Endometrial microvascular endothelial cells (primary cell): ENCODE results near the gene POMT1. TPM values are rescaled to one million over a fixed set of nuclear protein-coding genes. Genes with fewer than 3 reads are reported as not detected.
"Not testable (repeated sequence)": the region's sequence is repeated elsewhere in the genome, so short reads cannot be mapped to it uniquely, and the experiment has no call there.

Experiments
- in situ Hi-C: cut with HindIII; loops from 2 replicates; pipeline ENCODE4 v1.10.0; 2017; ENCODE audit warnings: low sequenced_read_pairs, low pct_unique_long_range_greater_than_20kb; ENCODE audit errors: inconsistent ontology term
- total RNA-seq: library from RNA; depleted of rRNA; stranded (reverse); fragments of >200 nt; gene quantifications from one replicate; pipeline ENCODE4 v1.2.3, GENCODE V29; 2015; ENCODE audit errors: inconsistent ontology term

Gene POMT1
- total RNA-seq, 1 donor from 2014 or later, result 38.4 TPM

DNA sequence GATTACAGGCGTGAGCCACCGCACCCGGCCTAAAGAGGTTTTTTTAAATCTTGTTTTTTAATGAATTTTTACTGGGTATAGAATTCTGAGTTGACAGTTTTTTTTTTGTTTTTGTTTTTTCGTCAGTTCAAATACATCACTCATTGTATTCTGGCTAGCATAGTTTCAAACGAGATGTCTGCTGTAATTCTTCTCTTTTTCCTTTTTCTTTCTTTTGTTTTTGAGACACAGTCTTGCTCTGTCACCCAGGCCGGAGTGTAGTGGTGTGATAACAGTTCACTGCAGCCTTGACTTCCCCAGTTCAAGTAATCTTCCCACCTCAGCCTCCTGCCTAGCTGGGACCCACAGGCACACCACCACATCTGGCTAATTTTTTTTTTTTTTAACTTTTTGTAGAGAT lies 40.4 kb downstream of the POMT1 start:
- in situ Hi-C loops, result no loop called here

DNA sequence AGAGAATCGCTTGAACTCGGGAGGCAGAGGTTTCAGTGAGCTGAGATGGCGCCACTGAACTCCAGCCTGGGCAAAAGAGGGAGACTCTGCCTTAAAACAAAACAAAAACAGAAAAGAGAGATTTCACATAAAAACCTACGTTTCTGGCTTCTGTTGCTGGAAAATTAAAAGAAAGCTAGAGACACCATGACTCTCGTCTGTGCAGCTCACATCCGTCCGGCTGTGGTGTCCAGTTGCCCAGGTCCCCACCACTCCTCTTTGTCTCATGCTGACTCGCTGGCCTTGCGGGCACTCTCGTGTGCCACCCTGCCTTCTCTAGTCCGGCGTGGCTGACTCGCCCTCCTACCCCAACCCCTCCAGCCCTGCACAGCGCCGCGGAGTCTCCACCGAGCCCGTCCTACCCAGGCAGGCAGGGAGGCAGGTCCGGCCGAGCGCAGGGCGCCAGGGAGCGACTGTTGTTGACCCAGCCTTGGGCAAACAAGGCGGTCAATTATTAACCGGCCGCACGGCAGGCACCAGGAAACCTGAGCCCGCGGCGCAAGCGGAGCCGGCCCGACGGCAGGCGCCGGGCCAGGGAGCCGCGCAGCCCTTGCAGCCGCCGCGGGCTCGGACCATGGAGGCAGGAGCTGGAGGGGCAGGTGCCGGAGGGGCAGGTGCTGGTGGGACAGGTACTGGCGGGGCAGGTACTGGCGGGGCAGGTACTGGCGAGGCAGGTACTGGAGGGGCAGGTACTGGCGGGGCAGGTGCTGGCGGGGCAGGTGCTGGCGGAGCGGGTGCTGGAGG lies 42.5 kb downstream of the POMT1 start, which contains the start of gene PRRT1B:
Gene PRRT1B (plus strand): TSS at position 521 of the 783 bp plus-strand sequence. CDS start 93 bp downstream, at position 614.
- in situ Hi-C loops, result no loop called here

DNA sequence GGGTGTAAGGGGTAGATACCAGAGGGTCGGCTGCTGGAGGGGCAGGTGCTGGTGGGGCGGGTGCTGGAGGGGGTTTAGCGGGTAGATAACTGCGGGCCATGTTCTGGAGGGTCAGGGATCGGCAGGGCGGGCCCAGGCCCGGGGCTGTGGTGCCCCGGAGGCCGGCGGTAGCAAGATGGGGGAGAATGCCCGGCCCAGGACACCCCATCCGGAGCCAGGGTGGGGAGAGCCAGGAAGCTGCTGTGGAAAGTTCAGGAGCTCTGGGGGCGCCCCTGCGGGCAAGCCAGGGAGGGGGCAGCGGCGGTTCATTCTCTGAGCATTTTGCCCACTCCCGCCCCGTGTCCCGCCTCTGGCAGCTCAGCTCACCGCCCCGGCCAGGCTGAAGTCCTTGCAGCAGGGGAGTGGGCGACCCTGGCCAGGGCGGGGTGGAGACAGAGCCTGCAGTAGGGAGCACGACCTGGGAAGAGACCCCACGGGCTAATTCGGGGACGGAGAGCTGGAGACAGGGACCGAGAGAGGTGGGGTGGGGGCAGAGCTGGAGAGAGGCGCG lies 43.1 kb downstream of the POMT1 start:
- in situ Hi-C loops, result no loop called here

DNA sequence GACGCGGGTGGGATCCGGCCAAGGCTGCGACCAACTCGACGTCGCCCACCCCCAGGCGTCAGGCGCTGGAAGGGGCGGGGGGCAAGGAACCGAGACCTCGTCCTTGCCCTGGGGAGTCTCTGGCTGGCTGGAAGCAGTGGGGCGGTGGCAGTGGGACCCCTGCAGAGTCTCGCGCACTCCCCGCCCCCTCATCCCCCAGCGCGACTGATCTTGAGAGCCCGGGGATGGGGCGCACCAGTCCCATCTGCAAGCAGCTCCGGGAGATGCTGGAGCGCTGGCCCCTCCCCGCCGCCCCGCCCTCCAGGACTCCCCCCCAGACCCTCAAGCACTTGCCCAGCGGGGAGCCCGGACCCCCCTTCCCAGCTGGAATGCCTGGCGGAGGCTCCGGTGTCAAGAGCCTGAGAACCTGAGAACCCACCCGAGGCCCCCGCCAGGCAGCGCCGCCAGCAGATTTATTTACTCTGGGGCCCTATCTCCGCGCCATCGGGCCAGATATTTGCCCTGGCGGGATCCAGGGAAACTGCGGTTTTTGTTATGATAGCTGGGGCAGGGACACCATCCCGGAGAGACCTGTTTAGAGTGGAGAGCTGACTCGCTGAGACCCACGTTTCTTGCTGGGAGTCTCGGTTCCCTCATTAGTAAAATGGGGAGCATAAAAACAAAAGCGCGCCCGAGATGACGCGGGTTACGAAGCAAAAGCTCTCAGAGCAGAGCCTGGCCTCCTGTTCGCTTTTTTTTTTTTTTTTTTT lies 43.8 kb downstream of the POMT1 start:
- in situ Hi-C loops, result no loop called here

DNA sequence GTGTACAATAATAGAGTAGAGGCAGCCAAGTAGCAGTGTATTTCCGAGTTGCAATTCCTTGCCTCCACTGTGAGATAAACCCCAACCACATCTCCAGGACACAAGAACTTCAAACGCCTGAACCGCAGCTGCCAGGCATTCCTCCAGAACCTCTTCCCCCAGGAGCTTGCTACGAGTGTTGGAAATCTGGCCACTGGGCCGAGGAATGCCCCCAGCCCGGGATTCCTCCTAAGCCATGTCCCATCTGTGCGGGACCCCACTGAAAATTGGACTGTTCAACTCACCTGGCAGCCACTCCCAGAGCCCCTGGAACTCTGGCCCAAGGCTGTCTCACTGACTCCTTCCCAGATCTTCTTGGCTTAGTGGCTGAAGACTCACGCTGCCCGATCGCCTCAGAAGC lies 46.5 kb downstream of the POMT1 start:
- in situ Hi-C loops, result not testable (repeated sequence)

DNA sequence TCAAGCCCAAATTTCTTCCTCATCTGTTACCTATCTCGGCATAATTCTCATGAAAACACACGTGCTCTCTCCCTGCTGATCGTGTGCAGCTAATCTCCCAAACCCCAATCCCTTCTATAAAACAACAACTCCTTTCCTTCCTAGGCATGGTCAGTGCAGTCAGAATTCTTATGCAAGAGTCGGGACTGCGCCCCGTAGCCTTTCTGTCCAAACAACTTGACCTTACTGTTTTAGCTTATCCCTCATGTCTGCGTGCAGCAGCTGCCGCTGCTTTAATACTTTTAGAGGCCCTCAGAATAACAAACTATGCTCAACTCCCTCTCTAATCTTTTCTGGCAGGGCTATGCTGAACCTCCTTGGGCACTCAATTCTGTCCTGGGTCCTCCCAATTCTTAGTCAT lies 47.7 kb downstream of the POMT1 start:
- in situ Hi-C loops, result not testable (repeated sequence)

DNA sequence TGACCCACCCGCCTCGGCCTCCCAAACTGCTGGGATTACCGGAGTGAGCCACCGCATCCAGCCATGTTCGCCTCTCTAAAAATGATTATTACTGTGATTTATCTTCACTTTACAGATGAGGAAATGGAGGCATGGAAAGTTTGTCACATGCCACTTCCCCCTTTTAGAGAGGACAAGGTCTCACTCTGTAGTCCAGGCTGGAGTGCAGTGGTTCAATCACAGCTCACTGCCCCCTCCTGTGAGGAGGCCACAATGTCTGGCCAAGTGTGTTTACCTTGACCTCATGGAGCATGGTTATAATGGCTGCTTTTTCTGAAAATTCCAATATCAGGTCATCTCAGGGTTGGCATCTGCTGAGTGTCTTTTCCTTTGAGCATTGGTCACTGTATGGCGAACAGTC lies 49.3 kb downstream of the POMT1 start:
- in situ Hi-C loops, result no loop called here

DNA sequence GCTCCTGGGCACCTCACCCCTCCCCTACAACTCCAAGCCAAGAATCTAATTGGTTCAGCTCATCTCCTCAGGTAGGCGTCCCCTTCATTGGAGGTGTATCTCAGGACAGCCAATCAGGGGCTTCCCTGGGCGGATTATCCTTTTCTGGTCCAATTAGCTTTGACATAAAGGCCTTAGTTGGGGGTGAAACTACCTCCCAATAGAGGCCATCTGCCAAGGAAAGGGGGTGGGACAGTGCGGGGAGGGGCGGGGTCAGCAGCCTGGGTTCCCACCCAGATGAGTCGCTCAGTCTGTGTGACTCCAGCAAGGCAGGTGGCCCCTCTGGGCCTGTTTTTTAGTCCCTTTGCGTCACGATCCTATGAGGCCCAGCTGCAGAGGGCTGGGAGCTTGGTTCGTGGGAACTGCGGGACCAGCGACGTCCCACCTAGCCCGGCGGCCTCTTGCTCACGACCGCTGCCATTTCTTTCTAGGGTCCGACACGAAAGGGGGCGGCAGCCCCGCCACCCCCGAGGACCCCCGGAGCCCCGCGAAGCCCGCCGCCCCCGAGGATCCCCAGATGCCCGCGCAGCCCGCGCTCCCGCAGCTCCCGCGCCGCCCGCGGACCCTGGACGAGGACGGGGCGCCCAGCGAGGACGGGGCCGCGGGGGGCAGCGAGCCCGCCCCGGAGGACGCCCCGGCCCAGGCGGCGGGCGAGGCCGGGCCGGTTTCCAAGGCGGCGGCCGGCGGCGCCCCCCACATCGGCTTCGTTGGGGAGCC lies 51.5 kb downstream of the POMT1 start:
- in situ Hi-C loops, result no loop called here

DNA sequence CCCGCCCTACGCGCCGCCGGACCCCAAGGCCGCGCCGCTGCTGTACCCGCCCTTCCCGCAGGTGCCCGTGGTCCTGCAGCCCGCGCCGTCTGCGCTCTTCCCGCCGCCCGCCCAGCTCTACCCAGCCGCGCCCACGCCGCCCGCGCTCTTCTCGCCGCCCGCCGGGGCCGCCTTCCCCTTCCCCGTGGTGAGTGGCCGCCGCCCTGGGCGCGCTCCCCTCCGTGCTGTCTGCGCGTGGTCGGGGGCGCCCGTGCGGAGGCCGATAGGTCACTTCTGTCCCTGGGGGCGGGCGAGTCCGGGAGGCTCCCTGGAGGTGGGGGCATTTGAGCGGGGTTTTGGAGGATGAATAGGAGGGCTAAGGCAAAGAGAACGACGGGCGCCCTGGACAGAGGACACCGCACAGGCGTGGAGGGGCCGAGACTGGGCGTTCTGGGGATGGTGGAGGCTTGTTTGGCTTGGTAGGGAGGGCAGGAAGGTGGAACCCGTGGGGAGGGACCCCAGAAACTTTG lies 52.2 kb downstream of the POMT1 start:
- in situ Hi-C loops, result no loop called here

DNA sequence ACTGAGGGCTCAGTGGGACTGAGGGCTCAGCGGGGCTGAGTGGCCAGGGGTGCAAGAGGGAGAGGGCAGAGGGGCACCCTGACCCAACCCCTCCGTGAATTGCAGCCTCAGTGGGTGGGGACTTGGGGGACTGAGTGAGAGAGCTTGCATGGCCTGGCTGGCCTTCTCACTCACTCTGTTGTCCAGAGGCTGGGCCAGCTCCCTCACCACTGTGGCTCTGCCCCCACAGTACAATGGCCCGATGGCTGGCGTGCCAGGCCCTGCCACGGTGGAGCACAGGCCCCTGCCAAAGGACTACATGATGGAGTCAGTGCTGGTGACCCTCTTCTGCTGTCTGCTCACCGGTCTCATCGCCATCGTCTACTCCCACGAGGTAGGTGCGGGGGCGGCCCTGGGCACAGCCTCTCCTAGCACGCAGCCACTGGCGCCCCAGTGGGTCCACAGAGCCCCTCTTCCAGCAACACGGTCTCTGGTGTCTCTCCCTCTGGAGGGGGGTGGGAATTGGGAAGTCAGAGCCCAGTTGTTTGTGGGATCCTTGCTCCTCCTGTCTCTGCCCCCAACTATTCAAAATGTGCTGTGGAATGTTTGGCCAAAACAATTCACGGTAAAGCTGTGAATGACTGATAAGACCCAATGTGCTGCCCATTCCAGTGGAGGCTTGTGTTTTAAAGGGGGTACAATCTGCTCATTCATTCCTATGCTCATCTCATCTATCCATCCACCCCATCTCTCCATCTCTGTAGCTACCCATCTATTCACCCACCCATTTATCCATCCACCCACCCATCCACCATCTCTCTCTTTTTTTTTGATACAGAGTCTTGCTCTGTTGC lies 53.3 kb downstream of the POMT1 start:
- in situ Hi-C loops, result no loop called here

DNA sequence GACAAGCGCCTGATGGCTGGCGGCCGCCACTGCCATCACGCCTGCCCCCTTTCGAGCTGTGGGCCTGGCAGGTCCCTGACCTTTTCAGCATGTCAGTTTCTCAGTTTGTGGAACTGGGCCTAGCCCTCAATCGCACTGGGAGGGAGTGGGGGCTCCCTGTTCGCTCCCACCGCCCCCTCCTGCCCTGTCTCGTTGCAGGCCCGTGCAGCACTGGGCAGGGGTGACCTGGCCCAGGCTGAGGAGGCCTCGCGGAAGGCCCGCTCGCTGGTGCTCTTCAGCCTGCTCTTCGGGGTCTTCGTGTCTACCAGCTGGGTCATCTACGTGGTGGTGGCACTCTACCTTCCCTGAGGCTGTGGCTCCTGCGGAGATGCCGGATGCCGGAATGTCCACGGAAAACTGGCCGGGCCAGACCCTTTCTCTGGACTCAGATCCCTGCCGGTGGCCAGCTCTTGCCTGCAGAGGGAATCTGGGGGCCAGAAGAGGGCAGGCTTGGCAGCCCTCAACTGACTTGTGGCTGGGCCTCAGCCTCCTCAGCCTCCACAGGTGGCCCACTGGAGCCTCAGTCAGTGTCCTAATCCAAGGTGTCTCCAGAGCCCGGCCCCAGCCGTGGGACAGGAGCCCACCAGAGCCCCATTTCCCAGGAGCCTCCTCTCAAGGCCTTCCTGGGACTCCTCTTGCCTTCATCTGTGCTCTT lies 55.3 kb downstream of the POMT1 start:
- in situ Hi-C loops, result no loop called here

DNA sequence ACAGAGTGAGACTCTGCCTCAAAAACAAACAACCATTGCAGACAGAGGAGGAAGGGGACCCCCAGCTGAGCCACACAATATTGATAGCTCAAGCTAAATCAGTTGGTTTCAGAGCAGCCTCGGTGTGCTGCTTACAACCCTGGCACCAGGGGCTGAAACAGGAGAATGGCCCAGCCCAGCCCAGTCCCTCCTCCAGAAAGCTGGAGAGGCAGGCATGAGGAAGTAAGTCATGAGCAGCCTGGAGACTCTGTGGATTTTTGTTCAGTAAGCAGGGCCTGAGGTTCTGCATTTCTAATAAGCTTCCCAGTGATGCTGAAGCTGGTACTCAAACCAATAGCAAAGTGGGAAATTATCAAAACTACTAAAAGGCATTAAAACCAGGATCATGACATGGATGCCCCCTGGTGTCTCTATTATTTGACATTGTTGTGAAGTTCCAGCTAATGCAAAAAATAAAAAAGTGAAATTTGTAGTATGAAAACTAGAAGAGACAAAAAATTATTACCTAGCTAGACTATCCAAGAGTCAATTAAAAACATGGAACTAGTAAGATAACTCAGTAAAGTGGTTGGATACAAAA lies 56.8 kb downstream of the POMT1 start:
- in situ Hi-C loops, result no loop called here

DNA sequence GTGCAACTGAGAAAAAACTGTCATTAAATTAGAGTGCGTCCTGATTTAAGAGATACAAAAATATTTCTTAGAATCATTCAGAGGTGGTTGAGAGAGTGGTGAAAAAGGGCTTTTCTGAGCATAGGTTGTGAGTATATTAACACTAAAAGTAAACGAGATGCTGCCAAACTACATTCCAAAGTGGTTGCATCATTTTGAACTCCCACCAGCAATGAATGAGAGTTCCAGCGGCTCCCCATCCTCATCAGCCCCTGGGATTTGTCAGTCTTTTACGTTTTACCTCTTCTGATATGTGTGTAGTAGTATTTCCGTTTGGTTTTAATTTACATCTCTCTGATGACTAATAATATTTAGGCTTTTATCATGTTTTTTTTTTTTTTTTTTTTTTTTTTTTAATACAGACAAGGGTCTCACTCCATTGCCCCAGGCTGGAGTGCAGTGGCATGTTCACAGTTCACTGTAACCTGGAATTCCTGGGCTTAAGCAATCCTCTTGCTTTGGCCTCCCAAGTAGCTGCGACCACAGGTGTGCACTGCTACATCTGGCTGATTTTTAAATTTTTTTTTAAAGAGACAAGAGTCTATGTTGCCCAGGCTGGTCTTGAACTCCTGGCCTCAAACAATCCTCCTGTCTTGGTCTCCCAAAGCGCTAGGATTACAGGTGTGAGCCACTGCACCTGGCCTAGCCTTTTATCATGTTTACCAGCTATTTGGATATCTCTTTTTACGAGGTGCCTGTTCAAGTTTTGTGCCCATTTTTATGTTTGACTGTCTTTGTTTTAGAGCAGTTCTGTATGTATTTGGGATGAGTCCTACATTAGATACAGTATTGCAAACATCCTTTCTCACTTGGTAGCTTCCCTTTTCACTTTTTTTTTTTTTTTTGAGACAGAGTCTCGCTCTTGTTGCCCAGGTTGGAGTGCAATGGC lies 59.6 kb downstream of the POMT1 start:
- in situ Hi-C loops, result no loop called here

DNA sequence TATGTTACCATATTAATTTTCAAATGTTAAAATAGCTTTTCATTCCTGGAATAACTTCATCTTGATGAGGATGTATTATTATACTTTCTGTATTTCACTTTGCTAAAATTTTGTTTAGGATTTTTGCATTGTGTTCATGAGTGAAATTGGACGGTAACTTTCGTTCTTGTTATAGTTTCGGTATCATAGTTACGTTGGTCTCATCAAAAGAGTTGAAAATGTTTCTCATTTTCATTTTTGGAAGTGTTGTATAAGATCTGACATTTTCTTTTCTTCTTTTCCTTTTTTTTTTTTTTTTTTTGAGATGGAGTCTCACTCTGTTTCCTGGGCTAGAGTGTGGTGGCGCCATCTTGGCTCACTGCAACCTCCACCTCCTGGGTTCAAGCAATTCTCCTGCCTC lies 62.7 kb downstream of the POMT1 start:
- in situ Hi-C loops, result no loop called here

DNA sequence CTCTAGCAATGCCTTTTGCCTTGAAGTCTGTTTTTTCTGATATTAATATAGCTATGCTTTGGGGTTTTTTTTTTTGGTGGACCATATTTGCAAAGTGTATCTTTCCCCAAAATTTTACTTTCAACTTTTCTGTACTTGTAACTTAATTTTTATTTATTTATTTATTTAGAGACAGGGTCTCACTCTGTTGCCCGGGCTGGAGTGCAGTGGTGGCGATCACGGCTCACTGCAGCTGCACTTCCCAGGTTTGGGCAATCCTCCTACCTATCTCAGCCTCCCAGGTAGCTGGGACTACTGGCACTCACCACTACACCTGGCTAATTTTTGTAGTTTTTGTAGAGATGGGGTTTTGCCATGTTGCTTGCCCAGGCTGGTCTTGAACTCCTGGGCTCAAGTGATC lies 63.4 kb downstream of the POMT1 start:
- in situ Hi-C loops, result no loop called here

DNA sequence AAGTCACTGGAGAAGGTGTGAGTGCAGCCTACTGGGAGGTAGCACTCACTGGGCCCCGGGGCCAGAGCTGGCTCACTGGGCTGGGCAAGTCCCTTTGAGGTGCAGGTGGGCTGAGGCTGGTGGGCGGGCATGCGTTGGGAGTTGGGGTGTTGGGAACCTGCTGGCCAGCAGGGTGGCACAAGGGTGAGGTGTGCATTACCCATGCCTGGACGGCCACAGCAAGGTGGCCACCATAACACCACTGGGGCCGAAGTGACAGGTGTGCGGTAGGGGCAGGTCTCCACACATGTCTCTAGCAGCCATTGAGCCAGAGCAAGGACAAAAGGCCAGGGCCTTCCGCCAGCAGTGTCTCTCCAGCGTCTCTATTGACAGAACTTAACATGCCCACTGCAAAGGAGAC lies 65.2 kb downstream of the POMT1 start:
- in situ Hi-C loops, result no loop called here
